ENCODE results near the gene DUOX1. TPM values are rescaled to one million over a fixed set of nuclear protein-coding genes. Genes with fewer than 3 reads are reported as not detected.

DUOX1 gene
- polyA plus RNA-seq, 1 of the 3 experiments (the other 2 are of a cell fraction): not detected

GRCh38 chr15:45186771-45187577 lies 57.2 kb downstream of the DUOX1 start:
- 29% methylated on average over 22 of the region's 42 CpGs for WGBS (ENCODE audit: low lambda C conversion rate)
- Histone ChIP-seq H3K4me2 (peak overlapping the region; percentile 81), H3K4me1 (ENCODE audit: control insufficient read depth in 1 of 2, insufficient read depth in 2 of 2, low read depth in 1 of 2, low read length in 1 of 2) (peaks cover 18 to 51% of the 10 kb centered on the region in 2 experiments; a peak in 3 of 4 replicates), H3K79me2 (ENCODE audit: insufficient read depth) (no peaks in the 10 kb centered on the region), H4K20me1 (ENCODE audit: insufficient read depth) (no peaks in the 10 kb centered on the region), H3K36me3 (replicated peaks in 1 of 2; ENCODE audit: control insufficient read depth in 1 of 2, insufficient read depth in 2 of 2, low read length in 1 of 2) (no peaks in the 10 kb centered on the region), H3K27me3 (ENCODE audit: insufficient read depth) (no peaks in the 10 kb centered on the region; the same call in 1 of the 2 replicates), H2AFZ (ENCODE audit: low read depth) (peak overlapping the region; percentile 22; the same call in 1 of the 2 replicates), H3F3A (replicated peaks; ENCODE audit: insufficient read depth) (peaks cover 7% of the 10 kb centered on the region), H3K4me3 (ENCODE audit: low read depth in 2 of 2, low read length in 1 of 2) (peak overlapping the region; percentile 68 to 74), H3K9ac (peak overlapping the region; percentile 52; the same call in 1 of the 2 replicates), H3K27ac (ENCODE audit: low read depth in 2 of 2, low read length in 1 of 2) (peak overlapping the region in 1 of 2 experiments; percentile 87; a peak in 2 of 4 replicates), H3K9me2 (no peaks in the 10 kb centered on the region), H3K9me3 (no peaks in the 10 kb centered on the region)
- no peak for TF ChIP-seq POLR2AphosphoS5 (IDR thresholded peaks at IDR 0.05; ENCODE audit: low read depth, low read length)
- TF ChIP-seq MEF2A (IDR thresholded peaks at IDR 0.05; ENCODE audit: borderline replicate concordance, low read depth): no peak
- no peak for TF ChIP-seq RAD21 (IDR thresholded peaks at IDR 0.05; ENCODE audit: low read length)
- no peak for TF ChIP-seq FOXM1 (IDR thresholded peaks at IDR 0.05; ENCODE audit: low read depth)
- no peak for TF ChIP-seq MXI1 (IDR thresholded peaks at IDR 0.05; ENCODE audit: low read depth, low read length)
- no peak for TF ChIP-seq USF2 (IDR thresholded peaks at IDR 0.05; ENCODE audit: borderline replicate concordance, low read depth, low read length)
- no peak for TF ChIP-seq TCF12 (IDR thresholded peaks at IDR 0.05)
- TF ChIP-seq SMC3 (IDR thresholded peaks at IDR 0.05; ENCODE audit: low read depth, low read length): no peak
- no peak for TF ChIP-seq SIN3A (IDR thresholded peaks at IDR 0.05; ENCODE audit: borderline replicate concordance, low read depth, low read length)
- no peak for TF ChIP-seq TEAD4 (IDR thresholded peaks at IDR 0.05; ENCODE audit: borderline replicate concordance, insufficient read depth)
- TF ChIP-seq PBX3 (IDR thresholded peaks at IDR 0.05): no peak
- no peak for TF ChIP-seq REST (IDR thresholded peaks at IDR 0.05; ENCODE audit: low read depth, low read length)
- no peak for TF ChIP-seq NFIC (IDR thresholded peaks at IDR 0.05; ENCODE audit: borderline replicate concordance)
- TF ChIP-seq TAF1 (IDR thresholded peaks at IDR 0.05; ENCODE audit: borderline replicate concordance, low read depth, low read length): no peak
- TF ChIP-seq EP300 (IDR thresholded peaks at IDR 0.05; ENCODE audit: borderline replicate concordance in 1 of 2, low read depth in 1 of 2, low read length in 1 of 2): no peak
- DNase-seq: peak; percentile 73
- ChIA-PET POLR2A (interaction anchor here (0.6 to 6.4 kb wide), 8 partner anchors 12 to 66 kb away, joined by 3 to 97 read pairs (median 6); no protein-coding TSS in a partner anchor), CTCF (interaction anchor here (0.7 to 5.3 kb wide), 11 partner anchors 9 to 271 kb away, joined by 3 to 41 read pairs (median 6); partner anchors contain the start of gene GATM)
